Naive thymus-derived CD4-positive, alpha-beta T cell (primary cell): ENCODE measurements around the gene ADCYAP1R1. TPM values are rescaled to one million over a fixed set of nuclear protein-coding genes. Genes with fewer than 3 reads are reported as not detected.

Experiments
- ATAC-seq: fragments of 150-1000 bp; cut with Tn5 transposase; 2 replicates; pipeline ENCODE4 v1.10.0; 2021; ENCODE audit warnings: mild to moderate bottlenecking, moderate library complexity
- CTCF ChIA-PET: fragments of 350-600 bp; sonication (Branson Sonifier 250); formaldehyde crosslinking; loops from one replicate; lab custom pipeline; 2021; ENCODE audit warnings: antibody characterized with exemption; lab: Charles Lee
- POLR2A ChIA-PET: fragments of 350-600 bp; sonication (Branson Sonifier 250); formaldehyde crosslinking; loops from one replicate; lab custom pipeline; 2021; ENCODE audit warnings: antibody characterized with exemption, inconsistent platforms; lab: Charles Lee
- DNase-seq, 9 donors: peaks; one replicate each; pipeline versions ENCODE4 v3.0.0 to v3.0.0-alpha.2; 2020 to 2022; ENCODE audit warnings: mixed read lengths in 1 of 9
- H3K27ac ChIP-seq: one replicate; pipeline ENCODE4 v1.7.0; 2013; ENCODE audit warnings: mild to moderate bottlenecking, low read depth, low read length, moderate library complexity
- H3K27me3 ChIP-seq, 2 donors: one replicate each; pipeline ENCODE4 v1.7.0; 2013; ENCODE audit warnings: low read length in 2 of 2, mild to moderate bottlenecking in 2 of 2, moderate library complexity in 2 of 2; ENCODE audit not compliant: control insufficient read depth in 2 of 2, insufficient read depth in 2 of 2
- H3K36me3 ChIP-seq, 3 experiments: 1 replicate in 2 of 3; 2 replicates in 1 of 3; pipeline ENCODE4 v1.7.0; 2013; ENCODE audit warnings: low read length in 3 of 3, mild to moderate bottlenecking in 3 of 3, moderate library complexity in 1 of 3; ENCODE audit not compliant: insufficient read depth in 3 of 3, control insufficient read depth in 2 of 3
- H3K4me1 ChIP-seq, 2 donors: one replicate each; pipeline ENCODE4 v1.7.0; 2013; ENCODE audit warnings: low read length in 2 of 2, mild to moderate bottlenecking in 2 of 2, moderate library complexity in 1 of 2; ENCODE audit not compliant: control insufficient read depth in 2 of 2, insufficient read depth in 2 of 2
- H3K4me3 ChIP-seq: 2 replicates; pipeline ENCODE4 v1.7.0; 2013; ENCODE audit warnings: mild to moderate bottlenecking, low read length
- H3K9me3 ChIP-seq, 3 experiments: 1 replicate in 2 of 3; 2 replicates in 1 of 3; pipeline ENCODE4 v1.7.0; 2013; ENCODE audit warnings: low read length in 3 of 3; ENCODE audit not compliant: control insufficient read depth in 2 of 3
- H3K27ac Mint-ChIP-seq, 9 donors: one replicate each; pipeline ENCODE4 v1.8.0; 2020 to 2022; ENCODE audit warnings: mixed read lengths in 9 of 9, mild to moderate bottlenecking in 8 of 9, moderate library complexity in 5 of 9, inconsistent platforms in 2 of 9
- H3K27me3 Mint-ChIP-seq, 5 donors: one replicate each; pipeline ENCODE4 v1.8.0; 2021 to 2022; ENCODE audit warnings: mixed read lengths in 5 of 5, mild to moderate bottlenecking in 1 of 5
- H3K36me3 Mint-ChIP-seq, 5 donors: one replicate each; pipeline ENCODE4 v1.8.0; 2020 to 2022; ENCODE audit warnings: mixed read lengths in 5 of 5, mild to moderate bottlenecking in 3 of 5, inconsistent platforms in 1 of 5
- H3K4me1 Mint-ChIP-seq, 7 donors: one replicate each; pipeline ENCODE4 v1.8.0; 2020 to 2022; ENCODE audit warnings: mixed read lengths in 7 of 7, mild to moderate bottlenecking in 3 of 7, inconsistent platforms in 1 of 7
- H3K4me3 Mint-ChIP-seq, 10 donors: one replicate each; pipeline ENCODE4 v1.8.0; 2020 to 2022; ENCODE audit warnings: mild to moderate bottlenecking in 10 of 10, mixed read lengths in 10 of 10, moderate library complexity in 6 of 10, inconsistent platforms in 2 of 10
- H3K9me3 Mint-ChIP-seq, 11 donors: one replicate each; pipeline ENCODE4 v1.8.0; 2020 to 2022; ENCODE audit warnings: mixed read lengths in 11 of 11, mild to moderate bottlenecking in 4 of 11, inconsistent platforms in 1 of 11, moderate library complexity in 1 of 11
- intact Hi-C, 2 donors: fragments of 100-400 bp; cut with micrococcal nuclease; formaldehyde crosslinking; loops; one replicate each; pipeline ENCODE4 v1.15.1; 2023
- polyA plus RNA-seq, 2 donors: library from polyadenylated mRNA; unstranded; fragments of 300-500 nt; fragmentation: Illumina TruSeq; gene quantifications; one replicate each; pipeline ENCODE4 v1.2.3, GENCODE V29; 2021
- total RNA-seq, 6 experiments: library from RNA in 5 of 6; stranded (reverse) in 5 of 6; gene quantifications; 1 replicate in 5 of 6; 2 replicates in 1 of 6; pipeline ENCODE4 v1.2.3 and lab custom pipeline; 2021 to 2026

The ADCYAP1R1 gene
- total and polyA plus RNA-seq, 7 experiments from 2014 or later = not detected

GRCh38 chr7:31108097-31108657, 56.1 kb downstream of the ADCYAP1R1 start:
- H3K4me1 Mint-ChIP-seq = no peaks in the 10 kb centered on the region
- intact Hi-C loops = no loop called here
- H3K4me3 Mint-ChIP-seq = no peak overlapping the region
- no peak for ATAC-seq
- H3K27me3 Mint-ChIP-seq = peaks cover 0 to 7% (median 6%) of the 10 kb centered on the region in 5 donors
- no peaks in the 10 kb centered on the region for H3K36me3 Mint-ChIP-seq
- CTCF ChIA-PET = no interaction called here
- POLR2A ChIA-PET = no interaction called here
- H3K27ac ChIP-seq = no peak overlapping the region
- no peak for DNase-seq
- H3K4me1 ChIP-seq = no peaks in the 10 kb centered on the region
- no peak overlapping the region for H3K27ac Mint-ChIP-seq
- H3K27me3 ChIP-seq = no peaks in the 10 kb centered on the region
- H3K4me3 ChIP-seq = no peak overlapping the region
- H3K36me3 ChIP-seq = no peaks in the 10 kb centered on the region
- H3K9me3 ChIP-seq = no peaks in the 10 kb centered on the region
- H3K9me3 Mint-ChIP-seq = peaks cover 0 to 5% (median 0%) of the 10 kb centered on the region in 11 donors

- intact Hi-C loops = no loop called here
- H3K4me3 ChIP-seq = no peak overlapping the region
- no peak overlapping the region for H3K4me3 Mint-ChIP-seq
- peaks cover 0 to 7% (median 6%) of the 10 kb centered on the region in 5 donors for H3K27me3 Mint-ChIP-seq
- H3K36me3 ChIP-seq = no peaks in the 10 kb centered on the region
- no peaks in the 10 kb centered on the region for H3K4me1 ChIP-seq
- ChIA-PET POLR2A (interaction anchor here (0.7 kb wide), 1 partner anchor 10 kb away, joined by 3 read pairs; no protein-coding TSS in a partner anchor), CTCF (no interaction called here)
- ATAC-seq (no peak), DNase-seq (no peak)
- H3K27ac ChIP-seq = no peak overlapping the region
- no peaks in the 10 kb centered on the region for H3K4me1 Mint-ChIP-seq
- peaks cover 0 to 5% (median 0%) of the 10 kb centered on the region in 11 donors for H3K9me3 Mint-ChIP-seq
- no peaks in the 10 kb centered on the region for H3K27me3 ChIP-seq
- H3K9me3 ChIP-seq = no peaks in the 10 kb centered on the region
- H3K27ac Mint-ChIP-seq = no peak overlapping the region
- H3K36me3 Mint-ChIP-seq = no peaks in the 10 kb centered on the region
Measured at GRCh38 chr7:31109751-31110150, 57.6 kb downstream of the ADCYAP1R1 start.

GRCh38 chr7:31110331-31111108, 58.4 kb downstream of the ADCYAP1R1 start:
- H3K27me3 Mint-ChIP-seq = peaks cover 0 to 7% (median 6%) of the 10 kb centered on the region in 5 donors
- intact Hi-C loops = no loop called here
- CTCF ChIA-PET = no interaction called here

GRCh38 chr7:31111109-31111451, 59.0 kb downstream of the ADCYAP1R1 start:
- H3K4me1 Mint-ChIP-seq = no peaks in the 10 kb centered on the region
- Histone ChIP-seq H3K27ac (no peak overlapping the region), H3K36me3 (no peaks in the 10 kb centered on the region), H3K4me3 (no peak overlapping the region), H3K9me3 (no peaks in the 10 kb centered on the region), H3K27me3 (no peaks in the 10 kb centered on the region), H3K4me1 (no peaks in the 10 kb centered on the region)
- no peak overlapping the region for H3K27ac Mint-ChIP-seq
- ChIA-PET POLR2A (no interaction called here), CTCF (no interaction called here)
- H3K27me3 Mint-ChIP-seq = peaks cover 0 to 7% (median 6%) of the 10 kb centered on the region in 5 donors
- DNase-seq (no peak), ATAC-seq (no peak)
- H3K4me3 Mint-ChIP-seq = no peak overlapping the region
- H3K36me3 Mint-ChIP-seq = no peaks in the 10 kb centered on the region
- peaks cover 0 to 5% (median 0%) of the 10 kb centered on the region in 11 donors for H3K9me3 Mint-ChIP-seq
- intact Hi-C loops = no loop called here

More at GRCh38 chr7:31110331-31111108, 58.4 kb downstream of the ADCYAP1R1 start:
- DNase-seq (no peak), ATAC-seq (no peak)
- Histone ChIP-seq H3K9me3 (no peaks in the 10 kb centered on the region), H3K4me3 (no peak overlapping the region), H3K27me3 (no peaks in the 10 kb centered on the region), H3K36me3 (no peaks in the 10 kb centered on the region), H3K27ac (no peak overlapping the region), H3K4me1 (no peaks in the 10 kb centered on the region)
- POLR2A ChIA-PET = interaction anchor here (0.7 kb wide), 1 partner anchor 9 kb away, joined by 3 read pairs; no protein-coding TSS in a partner anchor
- Mint-ChIP-seq H3K4me3 (no peak overlapping the region), H3K9me3 (peaks cover 0 to 5% (median 0%) of the 10 kb centered on the region in 11 donors), H3K27ac (no peak overlapping the region), H3K36me3 (no peaks in the 10 kb centered on the region), H3K4me1 (no peaks in the 10 kb centered on the region)

GRCh38 chr7:31113660-31114059, 61.6 kb downstream of the ADCYAP1R1 start:
- Histone ChIP-seq H3K27ac (no peak overlapping the region), H3K9me3 (no peaks in the 10 kb centered on the region), H3K4me3 (no peak overlapping the region), H3K4me1 (no peaks in the 10 kb centered on the region), H3K36me3 (no peaks in the 10 kb centered on the region), H3K27me3 (no peaks in the 10 kb centered on the region)
- DNase-seq (no peak), ATAC-seq (no peak)
- intact Hi-C loops = no loop called here
- POLR2A ChIA-PET = no interaction called here
- Mint-ChIP-seq H3K4me3 (no peak overlapping the region), H3K36me3 (no peaks in the 10 kb centered on the region), H3K27me3 (peaks cover 6 to 17% (median 7%) of the 10 kb centered on the region in 5 donors), H3K27ac (no peak overlapping the region), H3K4me1 (no peaks in the 10 kb centered on the region), H3K9me3 (peaks cover 0 to 3% (median 0%) of the 10 kb centered on the region in 11 donors)
- CTCF ChIA-PET = no interaction called here

GRCh38 chr7:31114593-31115343, 62.7 kb downstream of the ADCYAP1R1 start:
- no peaks in the 10 kb centered on the region for H3K9me3 ChIP-seq
- no peaks in the 10 kb centered on the region for H3K36me3 Mint-ChIP-seq
- no peak overlapping the region for H3K4me3 ChIP-seq
- H3K4me1 ChIP-seq = no peaks in the 10 kb centered on the region
- no peak overlapping the region for H3K27ac Mint-ChIP-seq
- ATAC-seq = no peak
- no peak overlapping the region for H3K4me3 Mint-ChIP-seq
- H3K36me3 ChIP-seq = no peaks in the 10 kb centered on the region
- intact Hi-C loops = no loop called here
- ChIA-PET POLR2A (no interaction called here), CTCF (no interaction called here)
- no peaks in the 10 kb centered on the region for H3K4me1 Mint-ChIP-seq
- no peaks in the 10 kb centered on the region for H3K27me3 ChIP-seq
- DNase-seq = no peak
- peaks cover 6 to 18% (median 13%) of the 10 kb centered on the region in 5 donors for H3K27me3 Mint-ChIP-seq
- no peak overlapping the region for H3K27ac ChIP-seq
- H3K9me3 Mint-ChIP-seq = peaks cover 0 to 3% (median 0%) of the 10 kb centered on the region in 11 donors
